Measurements from ENCODE around the gene COL18A1. TPM values are rescaled to one million over a fixed set of nuclear protein-coding genes. Genes with fewer than 3 reads are reported as not detected.

The COL18A1 gene
- total and polyA plus RNA-seq, 9 of the 15 experiments (the other 6 are each of a cell fraction or from before 2014, with no cell fraction given) = 0.14 to 16.4 (median 2.0) TPM

- no peaks in the 10 kb centered on the region for H4K20me1 ChIP-seq (replicated peaks; ENCODE audit: control insufficient read depth, insufficient read depth, low read length)
- intact Hi-C loops (cut with micrococcal nuclease) (no loop called here), in situ Hi-C loops (cut with MboI) (no loop called here)
- peaks cover 11 to 19% of the 10 kb centered on the region in 2 experiments; a peak in 4 of 5 replicates for H3K27me3 ChIP-seq (ENCODE audit: control insufficient read depth in 2 of 2, insufficient read depth in 2 of 2, low read length in 2 of 2)
- H3K9me3 ChIP-seq (replicated peaks; ENCODE audit: control insufficient read depth, insufficient read depth, low read depth, low read length) = no peaks in the 10 kb centered on the region
- no peak overlapping the region for H3K4me2 ChIP-seq (ENCODE audit: insufficient read depth, low read length)
- no peaks in the 10 kb centered on the region for H3K9me1 ChIP-seq (ENCODE audit: control insufficient read depth, insufficient read depth, low read length)
- POLR2A ChIA-PET = no interaction called here
- WGBS (ENCODE audit: insufficient coverage, low coverage, missing lambda C conversion rate) = 64% methylated on average over 29 of the region's 29 CpGs
- H3K36me3 ChIP-seq (ENCODE audit: control insufficient read depth, insufficient read depth, low read length) = no peaks in the 10 kb centered on the region
- H2AFZ ChIP-seq (ENCODE audit: low read depth, low read length) = no peak overlapping the region
- FAIRE-seq = no peak
- DNase-seq (ENCODE audit: extremely low read depth in 1 of 4, low spot score in 3 of 4) = no peak
- ATAC-seq = no peak
- no peaks in the 10 kb centered on the region for H3K79me2 ChIP-seq (ENCODE audit: control insufficient read depth, insufficient read depth, low read length)
- no peak overlapping the region for H3K4me3 ChIP-seq
- H3K9ac ChIP-seq (ENCODE audit: insufficient read depth in 1 of 2, low read depth in 2 of 2, low read length in 2 of 2) = no peak overlapping the region; a peak in 1 of 4 replicates
- CTCF ChIA-PET (ENCODE audit: low intra/inter-chr PET ratio) = no interaction called here
- no TSS peak for BruUV-seq (replicated peaks)
- TF ChIP-seq E2F3 (CRISPR knock-in tag; IDR thresholded peaks at IDR 0.05) (no peak), CBX3 (IDR thresholded peaks at IDR 0.05; ENCODE audit: borderline replicate concordance in 1 of 2, low read length in 2 of 2) (no peak), CBX8 (IDR thresholded peaks at IDR 0.05; ENCODE audit: borderline replicate concordance, extremely low read depth, low read depth, low read length, poor library complexity, severe bottlenecking) (no peak), KAT7 (CRISPR knock-in tag; IDR thresholded peaks at IDR 0.05; ENCODE audit: borderline replicate concordance) (no peak), MTA3 (IDR thresholded peaks at IDR 0.05; ENCODE audit: borderline replicate concordance) (no peak), RFX7 (CRISPR knock-in tag; IDR thresholded peaks at IDR 0.05) (no peak), SUPT5H (IDR thresholded peaks at IDR 0.05) (no peak), ZNF3 (CRISPR knock-in tag; IDR thresholded peaks at IDR 0.05) (no peak)
- no peak overlapping the region for H3K27ac ChIP-seq (ENCODE audit: extremely low read depth, low read depth, low read length)
- peaks cover 16 to 60% of the 10 kb centered on the region in 2 experiments; a peak in 3 of 5 replicates for H3K4me1 ChIP-seq (replicated peaks in 1 of 2; ENCODE audit: control insufficient read depth in 2 of 2, insufficient read depth in 2 of 2, low read length in 2 of 2)
Measured at GRCh38 chr21:45552696-45553391, 147.9 kb downstream of the COL18A1 start.
